NB4 (cell line): ENCODE data around the gene F5.

Experiments
- CTCF ChIP-seq: IDR thresholded peaks from one replicate; pipeline ENCODE4 v1.5.1; 2012; ENCODE audit warnings: low read depth, low read length
- POLR2A ChIP-seq: IDR thresholded peaks from 2 replicates; pipeline ENCODE4 v1.6.1; 2011; ENCODE audit warnings: mild to moderate bottlenecking; ENCODE audit not compliant: insufficient read length; ENCODE audit errors: extremely low read depth

GRCh38 chr1:169548282-169548681 is 38.0 kb downstream of the F5 start:
- no peak for TF ChIP-seq CTCF
- no peak for TF ChIP-seq POLR2A
